ENCODE data around the gene ST6GALNAC1. TPM values are rescaled to one million over a fixed set of nuclear protein-coding genes. Genes with fewer than 3 reads are reported as not detected.

Gene ST6GALNAC1
- total and polyA plus RNA-seq, 9 donors: 0.73 to 10.5 (median 3.7) TPM

DNA sequence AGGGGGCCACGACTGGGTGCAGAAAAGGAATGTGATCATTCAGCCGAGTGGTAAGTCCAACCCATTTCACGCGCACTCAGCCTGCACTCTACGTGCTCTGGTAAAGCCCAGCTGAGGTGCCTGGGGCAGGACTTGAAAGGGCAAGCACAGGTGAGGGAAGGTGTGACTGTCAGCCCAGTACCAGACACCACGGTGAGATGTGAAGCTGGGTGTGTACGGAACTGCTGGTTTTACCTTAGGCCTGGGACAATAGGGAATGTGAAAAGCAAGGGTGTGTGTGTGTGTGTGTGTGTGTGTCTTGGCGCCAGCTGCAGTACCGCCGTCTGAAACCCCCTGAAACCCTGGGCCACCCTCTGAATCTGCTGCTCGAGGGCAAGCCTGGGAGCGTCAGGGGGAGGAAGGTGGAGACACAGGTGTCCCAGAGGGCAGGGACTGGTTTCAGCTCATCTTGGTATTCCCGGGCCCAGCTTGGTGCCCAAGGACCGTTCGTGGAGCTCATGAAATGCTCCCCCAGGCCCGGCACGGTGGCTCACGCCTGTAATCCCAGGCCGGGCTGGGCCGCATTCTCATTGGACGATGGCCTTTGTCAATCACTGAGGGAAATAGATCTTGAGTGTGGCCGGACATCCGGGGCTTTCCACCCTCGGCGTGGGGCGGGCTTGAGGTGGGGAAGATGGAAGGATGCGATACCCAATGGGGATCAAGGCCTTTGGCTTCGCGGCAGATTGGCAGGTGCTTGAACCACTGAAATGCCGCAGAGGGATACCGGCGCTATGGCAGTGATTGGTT, 27.8 kb upstream of the ST6GALNAC1 start:
- no peak for TF ChIP-seq EP300 (IDR thresholded peaks at IDR 0.05)
- peak; percentile 23 for TF ChIP-seq POLR2A (IDR thresholded peaks at IDR 0.05)
- H3K36me3 ChIP-seq: no peaks in the 10 kb centered on the region
- H3K4me3 ChIP-seq: peak overlapping the region; percentile 77
- H3K9me3 ChIP-seq: no peaks in the 10 kb centered on the region
- DNase-seq: peak; percentile 99 to 100 (median 99)
- H3K27ac ChIP-seq: peak overlapping the region; percentile 46 to 73
- intact Hi-C loops (cut with DNase I): loop anchor here in 1 of 4 donors (10.0 kb wide), 1 partner anchor 53 kb away; the partner anchor contains the start of genes JMJD6 and METTL23
- WGBS, 3 donors: 16 to 18% (median 17%) methylated on average over 29 to 32 of the region's 32 CpGs
- H3K27me3 ChIP-seq: no peaks in the 10 kb centered on the region
- peaks cover 12% of the 10 kb centered on the region for H3K4me1 ChIP-seq (ENCODE audit: insufficient read depth)

GRCh38 chr17:76670718-76671122, 27.2 kb upstream of the ST6GALNAC1 start:
- H3K4me1 ChIP-seq (ENCODE audit: insufficient read depth): peaks cover 12% of the 10 kb centered on the region
- peak overlapping the region in 1 of 2 donors; percentile 68 for H3K27ac ChIP-seq
- no peaks in the 10 kb centered on the region for H3K36me3 ChIP-seq
- WGBS, 3 donors: 59 to 66% (median 66%) methylated on average over 9 of the region's 9 CpGs
- H3K9me3 ChIP-seq: no peaks in the 10 kb centered on the region
- no peak overlapping the region for H3K4me3 ChIP-seq
- TF ChIP-seq POLR2A (IDR thresholded peaks at IDR 0.05) (no peak), EP300 (IDR thresholded peaks at IDR 0.05) (no peak)
- TF ChIP-seq, protein P1, sequence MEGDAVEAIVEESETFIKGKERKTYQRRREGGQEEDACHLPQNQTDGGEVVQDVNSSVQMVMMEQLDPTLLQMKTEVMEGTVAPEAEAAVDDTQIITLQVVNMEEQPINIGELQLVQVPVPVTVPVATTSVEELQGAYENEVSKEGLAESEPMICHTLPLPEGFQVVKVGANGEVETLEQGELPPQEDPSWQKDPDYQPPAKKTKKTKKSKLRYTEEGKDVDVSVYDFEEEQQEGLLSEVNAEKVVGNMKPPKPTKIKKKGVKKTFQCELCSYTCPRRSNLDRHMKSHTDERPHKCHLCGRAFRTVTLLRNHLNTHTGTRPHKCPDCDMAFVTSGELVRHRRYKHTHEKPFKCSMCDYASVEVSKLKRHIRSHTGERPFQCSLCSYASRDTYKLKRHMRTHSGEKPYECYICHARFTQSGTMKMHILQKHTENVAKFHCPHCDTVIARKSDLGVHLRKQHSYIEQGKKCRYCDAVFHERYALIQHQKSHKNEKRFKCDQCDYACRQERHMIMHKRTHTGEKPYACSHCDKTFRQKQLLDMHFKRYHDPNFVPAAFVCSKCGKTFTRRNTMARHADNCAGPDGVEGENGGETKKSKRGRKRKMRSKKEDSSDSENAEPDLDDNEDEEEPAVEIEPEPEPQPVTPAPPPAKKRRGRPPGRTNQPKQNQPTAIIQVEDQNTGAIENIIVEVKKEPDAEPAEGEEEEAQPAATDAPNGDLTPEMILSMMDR (IDR thresholded peaks at IDR 0.05): no peak
- DNase-seq: no peak
- no peaks in the 10 kb centered on the region for H3K27me3 ChIP-seq
- intact Hi-C loops (cut with DNase I): loop anchor here in 1 of 4 donors (10.0 kb wide), 1 partner anchor 54 kb away; the partner anchor contains the start of genes JMJD6 and METTL23

DNA sequence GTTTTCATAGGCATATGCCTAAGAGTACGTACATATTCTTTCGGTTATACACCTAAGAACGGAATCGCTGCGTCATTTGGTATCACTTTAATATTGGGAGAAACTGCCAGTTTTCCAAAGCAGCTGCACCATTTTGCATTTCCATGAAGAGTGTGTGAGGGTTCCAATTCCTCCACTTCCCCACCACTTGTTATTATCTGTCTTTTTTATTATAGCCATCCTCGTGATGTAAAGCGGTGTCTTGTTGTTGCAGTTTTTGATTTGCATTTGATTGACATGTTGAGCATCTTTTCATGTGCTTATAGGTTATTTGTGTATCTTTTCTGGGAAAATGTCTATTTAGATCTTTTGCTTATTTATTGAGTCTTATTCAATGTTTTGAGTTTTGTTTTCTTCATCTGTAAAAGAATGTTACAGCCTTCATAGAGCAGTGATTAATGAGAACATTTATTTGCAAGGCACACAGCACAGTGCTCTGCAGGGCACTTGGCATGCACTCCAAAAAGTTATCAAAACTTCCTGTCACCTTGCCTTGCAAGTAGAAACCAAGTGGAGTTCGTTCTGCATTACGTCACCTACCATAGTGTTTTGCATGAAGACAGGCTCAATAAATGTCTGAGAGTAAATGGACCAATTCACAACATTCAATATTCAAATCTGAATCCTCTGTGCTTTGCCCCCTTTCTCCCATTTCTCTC, 26.6 kb upstream of the ST6GALNAC1 start:
- WGBS, 3 donors: 88 to 92% (median 90%) methylated on average over 9 of the region's 9 CpGs
- Histone ChIP-seq H3K27ac (no peak overlapping the region), H3K4me1 (ENCODE audit: insufficient read depth) (peaks cover 12% of the 10 kb centered on the region), H3K27me3 (no peaks in the 10 kb centered on the region), H3K9me3 (no peaks in the 10 kb centered on the region), H3K4me3 (no peak overlapping the region), H3K36me3 (no peaks in the 10 kb centered on the region)
- no peak for TF ChIP-seq POLR2A (IDR thresholded peaks at IDR 0.05)
- TF ChIP-seq EP300 (IDR thresholded peaks at IDR 0.05): no peak
- TF ChIP-seq, protein P1 (IDR thresholded peaks at IDR 0.05): no peak
- no peak for DNase-seq
- intact Hi-C loops (cut with DNase I): loop anchor here in 1 of 4 donors (10.0 kb wide), 1 partner anchor 55 kb away; the partner anchor contains the start of genes JMJD6 and METTL23

DNA sequence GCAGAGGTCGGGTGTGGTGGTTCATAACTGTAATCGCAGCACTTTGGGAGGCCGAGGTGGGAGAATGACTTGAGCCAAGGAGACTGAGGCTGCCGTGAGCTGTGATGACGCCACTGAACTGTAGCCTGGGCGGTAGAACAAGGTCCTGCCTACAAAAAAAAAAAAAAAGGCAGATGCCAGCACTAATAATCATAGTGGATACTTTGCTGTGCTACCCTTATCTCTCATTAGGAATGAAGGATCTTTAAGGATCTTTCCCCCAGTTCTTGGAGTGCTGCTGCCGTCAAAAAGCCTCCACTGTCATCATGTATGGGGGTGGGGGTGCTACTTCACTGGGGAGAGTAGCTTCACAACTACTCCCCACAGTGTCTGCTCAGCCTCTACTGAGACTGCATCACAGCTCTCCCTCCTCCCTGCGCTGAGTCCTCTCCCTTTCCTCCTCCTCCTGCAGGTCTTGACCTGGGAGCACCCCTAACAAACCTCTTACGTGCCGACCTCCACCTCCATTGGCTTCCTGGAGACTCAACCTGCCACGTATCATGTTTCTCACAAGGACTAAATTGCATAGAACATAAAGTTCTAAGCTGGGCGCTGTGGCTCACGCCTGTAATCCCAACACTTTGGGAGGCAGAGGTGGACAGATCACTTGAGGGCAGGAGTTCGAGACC, 24.4 kb upstream of the ST6GALNAC1 start:
- WGBS, 3 donors: 44 to 57% (median 50%) methylated on average over 14 of the region's 14 CpGs
- Histone ChIP-seq H3K27me3 (no peaks in the 10 kb centered on the region), H3K36me3 (no peaks in the 10 kb centered on the region), H3K4me3 (no peak overlapping the region), H3K9me3 (no peaks in the 10 kb centered on the region), H3K27ac (no peak overlapping the region), H3K4me1 (ENCODE audit: insufficient read depth) (peaks cover 12% of the 10 kb centered on the region)
- intact Hi-C loops (cut with DNase I): no loop called here
- DNase-seq: no peak
- TF ChIP-seq EP300 (IDR thresholded peaks at IDR 0.05) (no peak), POLR2A (IDR thresholded peaks at IDR 0.05) (no peak)
- TF ChIP-seq, protein P1 (IDR thresholded peaks at IDR 0.05): no peak

Data from ovary (tissue), 9 donors.